Activated CD4-positive, alpha-beta T cell treated with anti-CD3 and anti-CD28 coated beads for 24 hours (primary cell): ENCODE measurements around the gene OXSM.

Source experiments
- DNase-seq, 2 donors: peaks; one replicate each; pipeline ENCODE4 v3.0.0-alpha.2; 2020; ENCODE audit warnings: low read depth in 2 of 2

OXSM gene

GRCh38 chr3:25804676-25805075 lies 14.8 kb downstream of the OXSM start:
- no peak for DNase-seq

GRCh38 chr3:25812644-25813043 lies 22.8 kb downstream of the OXSM start:
- no peak for DNase-seq

GRCh38 chr3:25817107-25817506 lies 27.2 kb downstream of the OXSM start:
- DNase-seq = no peak

GRCh38 chr3:25817638-25818037 lies 27.7 kb downstream of the OXSM start:
- no peak for DNase-seq

- no peak for DNase-seq
Observed at GRCh38 chr3:25818335-25818734, 28.4 kb downstream of the OXSM start.

- DNase-seq = no peak
Observed at GRCh38 chr3:25820366-25820765, 30.5 kb downstream of the OXSM start.

- DNase-seq = no peak
Observed at GRCh38 chr3:25820816-25821486, 31.1 kb downstream of the OXSM start.

GRCh38 chr3:25821746-25822573 lies 32.1 kb downstream of the OXSM start:
- DNase-seq = no peak

- no peak for DNase-seq
Observed at GRCh38 chr3:25823314-25823713, 33.4 kb downstream of the OXSM start.

GRCh38 chr3:25826510-25826909 lies 36.6 kb downstream of the OXSM start:
- no peak for DNase-seq

GRCh38 chr3:25830373-25831280 lies 40.7 kb downstream of the OXSM start:
- DNase-seq = no peak

- DNase-seq = no peak
Observed at GRCh38 chr3:25831578-25831977, 41.7 kb downstream of the OXSM start.

- DNase-seq = no peak
Observed at GRCh38 chr3:25834346-25834745, 44.5 kb downstream of the OXSM start.

- no peak for DNase-seq
Observed at GRCh38 chr3:25836579-25836978, 46.7 kb downstream of the OXSM start.

GRCh38 chr3:25837038-25837437 lies 47.1 kb downstream of the OXSM start:
- DNase-seq = no peak

GRCh38 chr3:25840099-25840498 lies 50.2 kb downstream of the OXSM start:
- no peak for DNase-seq

- no peak for DNase-seq
Observed at GRCh38 chr3:25843332-25843731, 53.4 kb downstream of the OXSM start.
